Left renal pelvis (tissue), 4 donors: ENCODE measurements around the gene CCND2. TPM values are rescaled to one million over a fixed set of nuclear protein-coding genes. Genes with fewer than 3 reads are reported as not detected.
A peak's percentile ranks its signal among the peaks of the same experiment; 100 is the strongest.

Experiments used
- DNase-seq, 4 donors: peaks; one replicate each; pipeline ENCODE4 v3.0.0-alpha.2; 2013; ENCODE audit warnings: low read depth in 4 of 4, low spot score in 3 of 4
- polyA plus RNA-seq, 4 donors: library from polyadenylated mRNA; unstranded; fragments of 120-200 nt; gene quantifications; one replicate each; pipeline ENCODE4 v1.2.1, GENCODE V29; 2013; ENCODE audit not compliant: insufficient read length in 4 of 4

The CCND2 gene
- polyA plus RNA-seq, 4 donors, result 60.2 to 78.0 (median 66.0) TPM

DNA sequence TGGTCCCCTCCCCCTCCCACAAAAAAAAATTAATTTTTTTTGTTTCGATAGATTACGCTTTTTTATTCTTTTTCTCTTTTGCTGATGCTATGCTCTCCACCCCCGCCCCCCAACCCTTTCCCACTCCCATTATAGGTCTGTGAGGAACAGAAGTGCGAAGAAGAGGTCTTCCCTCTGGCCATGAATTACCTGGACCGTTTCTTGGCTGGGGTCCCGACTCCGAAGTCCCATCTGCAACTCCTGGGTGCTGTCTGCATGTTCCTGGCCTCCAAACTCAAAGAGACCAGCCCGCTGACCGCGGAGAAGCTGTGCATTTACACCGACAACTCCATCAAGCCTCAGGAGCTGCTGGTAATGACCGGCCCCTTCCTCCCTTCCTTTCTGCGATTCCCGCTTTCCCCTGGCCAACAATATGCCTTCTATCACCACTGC is 2.3 kb downstream of the CCND2 start:
- DNase-seq, result peak in 1 of 4 donors; percentile 16

DNA sequence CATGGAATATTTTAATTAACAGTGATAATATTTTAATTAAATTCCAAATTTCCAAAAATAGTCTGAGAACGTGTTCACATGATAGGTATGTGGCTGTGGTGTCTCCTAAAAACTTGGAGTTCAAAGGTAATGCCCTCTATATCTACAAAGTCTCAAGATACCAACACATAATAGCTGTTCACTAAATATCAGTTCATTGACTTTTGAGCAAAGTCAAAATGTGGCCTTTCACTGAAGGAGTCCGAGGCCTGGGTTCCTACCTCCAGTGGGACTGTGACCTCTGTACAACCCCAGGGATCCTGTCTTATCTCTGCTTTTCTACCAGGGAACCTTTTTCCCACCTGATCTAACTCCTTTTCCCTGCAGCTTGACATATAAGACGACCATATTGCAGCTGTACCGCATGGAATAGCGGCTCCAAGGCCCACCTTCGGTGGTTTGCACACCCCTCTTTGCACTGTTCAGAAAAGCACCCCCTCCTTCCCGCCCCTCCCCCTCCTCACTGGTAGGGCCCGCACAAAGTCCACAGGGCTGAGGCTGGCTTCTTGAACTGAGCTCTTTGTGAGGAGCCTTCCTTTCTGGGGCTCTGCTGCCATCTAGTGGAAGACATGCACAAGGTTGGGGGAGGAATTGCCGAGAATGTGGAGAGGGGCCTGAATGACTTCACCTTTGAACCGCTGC is 3.1 kb downstream of the CCND2 start:
- DNase-seq, result peak in 3 of 4 donors; percentile 87 to 93 (median 92)

DNA sequence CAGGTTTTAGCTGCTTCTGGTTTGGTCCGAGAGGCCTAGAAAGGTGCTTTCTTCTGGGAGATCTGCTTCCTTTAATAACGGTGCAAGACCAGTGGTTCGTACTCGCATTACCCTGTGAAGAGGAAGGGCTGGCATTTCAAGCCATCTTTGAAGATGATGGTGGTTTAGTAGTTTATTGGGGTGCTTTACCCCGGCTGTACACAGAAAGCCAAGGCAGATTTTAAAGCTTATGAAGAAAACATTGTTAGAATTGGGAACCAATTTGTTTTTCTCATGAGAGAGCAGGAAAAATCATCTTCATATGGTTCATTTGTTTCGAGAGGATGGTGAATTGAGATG is 3.6 kb downstream of the CCND2 start:
- no peak for DNase-seq

DNA sequence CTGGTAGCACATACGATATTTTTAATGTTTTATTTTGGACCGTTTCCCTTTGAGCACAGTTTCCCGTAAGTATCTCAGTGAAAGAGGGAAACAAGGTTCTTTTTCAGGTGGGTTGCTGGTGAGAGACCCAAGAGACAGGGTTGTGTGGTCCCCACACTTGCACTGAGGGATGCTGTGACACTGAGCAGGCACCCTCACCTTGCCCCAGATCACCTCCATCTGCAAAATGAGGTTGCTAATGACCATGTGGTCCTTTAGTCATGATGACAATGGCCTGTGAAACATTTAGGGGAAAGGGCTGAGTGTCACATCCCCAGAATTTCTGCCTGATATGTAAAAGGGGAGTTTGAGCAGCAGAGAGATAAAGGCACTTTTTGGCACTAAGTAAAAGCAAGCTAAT is 4.3 kb downstream of the CCND2 start:
- DNase-seq, result no peak

DNA sequence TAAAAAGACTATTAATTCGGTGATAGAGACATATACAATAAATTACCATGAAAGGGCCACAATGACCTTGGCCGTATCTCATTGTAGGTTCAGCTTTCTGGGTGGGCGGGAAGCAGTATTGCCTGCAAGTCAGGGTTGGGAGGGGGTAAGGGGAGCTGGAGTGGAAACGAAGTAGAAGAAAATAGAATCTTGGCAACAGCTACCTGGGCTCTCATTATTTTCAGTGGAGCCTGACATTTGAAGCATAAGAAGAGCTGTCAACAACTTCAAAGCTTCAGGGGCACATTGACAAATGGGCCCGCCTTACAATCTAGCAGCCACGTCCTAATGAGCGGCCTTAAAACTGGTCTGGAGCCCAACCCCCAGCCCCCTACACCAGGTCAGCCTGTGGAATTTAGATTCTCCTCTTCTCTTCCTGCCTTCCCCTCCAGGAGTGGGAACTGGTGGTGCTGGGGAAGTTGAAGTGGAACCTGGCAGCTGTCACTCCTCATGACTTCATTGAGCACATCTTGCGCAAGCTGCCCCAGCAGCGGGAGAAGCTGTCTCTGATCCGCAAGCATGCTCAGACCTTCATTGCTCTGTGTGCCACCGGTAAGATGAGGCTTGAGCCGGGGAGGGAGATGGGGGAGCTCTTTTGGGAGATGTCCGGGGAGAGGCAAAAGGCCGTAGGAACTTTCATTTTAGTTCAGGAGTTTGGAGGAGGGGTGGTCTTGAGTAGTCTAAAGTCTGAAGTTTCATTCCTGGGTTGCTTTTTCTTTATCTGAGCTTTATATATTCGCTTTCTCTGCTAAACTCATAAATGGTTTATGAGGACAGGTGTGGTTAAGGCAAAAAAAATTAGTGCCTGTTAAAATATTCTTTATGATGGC is 5.0 kb downstream of the CCND2 start:
- DNase-seq, result no peak

DNA sequence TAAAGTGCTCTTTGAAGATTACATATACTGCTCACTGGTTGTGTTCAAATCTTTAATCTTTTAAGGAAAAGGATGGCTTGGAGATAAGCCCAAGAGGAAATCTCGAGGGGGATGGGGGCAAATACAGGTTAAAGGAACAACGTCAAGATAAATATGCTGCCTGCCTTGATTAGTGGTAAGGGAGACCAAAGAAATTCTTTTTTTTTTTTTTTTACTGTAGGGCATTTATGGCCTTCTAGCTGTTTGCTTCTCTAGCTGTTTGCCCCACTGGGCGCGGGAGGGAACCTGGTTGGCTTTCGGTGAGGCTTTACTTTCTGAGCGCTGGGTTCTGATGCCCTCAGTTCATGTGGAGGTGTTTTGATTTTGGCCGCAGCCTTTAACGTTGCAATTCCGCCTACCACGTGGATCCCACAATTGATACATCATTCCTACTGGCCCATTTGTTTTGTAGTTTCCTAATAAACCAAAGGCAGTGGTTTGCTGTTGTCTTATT is 5.7 kb downstream of the CCND2 start:
- no peak for DNase-seq

DNA sequence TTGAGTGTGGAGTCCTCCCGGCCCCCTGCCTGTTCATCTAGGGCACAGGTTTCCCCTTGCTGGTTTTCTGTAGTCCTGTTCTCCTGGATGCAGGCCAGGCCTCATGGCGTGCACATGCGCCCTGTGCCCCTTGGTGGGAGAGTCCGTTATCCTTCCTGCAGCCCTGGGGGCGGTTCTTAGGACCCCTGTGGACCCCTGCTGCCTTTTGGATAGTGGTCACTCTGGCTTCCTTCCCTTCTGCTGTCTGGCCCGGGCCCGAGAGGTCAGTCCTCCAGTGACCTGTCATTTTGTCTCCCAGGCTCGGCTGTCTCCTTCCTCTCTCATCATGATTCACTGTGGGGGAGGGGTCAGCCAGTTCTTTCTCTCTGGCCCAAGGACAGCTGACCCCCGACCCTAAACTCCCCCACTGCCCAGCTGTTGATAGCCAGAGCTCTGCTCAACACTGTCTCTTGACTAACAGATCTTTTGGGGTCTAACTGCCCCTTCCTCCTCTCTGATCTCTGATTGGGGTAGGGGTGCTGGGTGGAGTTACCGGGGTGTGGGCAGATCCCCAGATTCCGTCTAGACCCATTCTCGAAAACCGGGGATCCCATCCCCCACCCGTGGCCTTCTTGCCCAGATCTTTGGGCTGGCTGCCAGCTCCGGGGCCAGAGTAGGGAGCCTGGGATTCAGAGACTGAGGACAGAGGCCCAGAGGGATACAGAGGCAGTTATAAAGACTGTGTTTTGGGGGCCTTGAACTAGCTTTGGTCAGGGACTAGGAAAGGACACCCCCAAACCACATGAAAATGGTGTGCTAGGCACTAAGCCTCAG is 7.0 kb downstream of the CCND2 start:
- DNase-seq, result peak in 1 of 4 donors; percentile 16

DNA sequence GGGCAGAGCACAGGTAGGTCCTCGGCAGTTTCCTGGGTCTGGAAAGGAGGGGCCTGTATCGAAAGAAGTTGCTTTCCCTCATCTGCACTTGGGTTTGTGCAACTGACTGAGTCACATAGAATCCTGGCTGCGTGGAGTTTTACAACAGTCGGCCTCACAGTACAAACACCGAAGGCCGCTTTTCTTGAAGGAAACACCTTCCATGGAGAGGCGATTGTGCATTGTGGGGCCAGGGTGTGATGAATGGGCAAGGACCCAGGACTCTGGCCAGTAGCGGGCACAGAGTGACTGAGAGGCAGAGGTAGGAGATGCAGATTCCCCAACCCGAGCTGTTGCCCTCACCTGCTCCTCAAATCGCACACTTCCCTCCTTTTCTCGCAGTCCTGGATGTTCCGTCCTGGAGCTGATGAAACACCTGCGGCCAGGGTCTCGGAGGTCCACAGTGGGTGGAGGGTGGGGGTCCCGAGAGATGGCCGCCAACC is 7.7 kb downstream of the CCND2 start:
- no peak for DNase-seq

DNA sequence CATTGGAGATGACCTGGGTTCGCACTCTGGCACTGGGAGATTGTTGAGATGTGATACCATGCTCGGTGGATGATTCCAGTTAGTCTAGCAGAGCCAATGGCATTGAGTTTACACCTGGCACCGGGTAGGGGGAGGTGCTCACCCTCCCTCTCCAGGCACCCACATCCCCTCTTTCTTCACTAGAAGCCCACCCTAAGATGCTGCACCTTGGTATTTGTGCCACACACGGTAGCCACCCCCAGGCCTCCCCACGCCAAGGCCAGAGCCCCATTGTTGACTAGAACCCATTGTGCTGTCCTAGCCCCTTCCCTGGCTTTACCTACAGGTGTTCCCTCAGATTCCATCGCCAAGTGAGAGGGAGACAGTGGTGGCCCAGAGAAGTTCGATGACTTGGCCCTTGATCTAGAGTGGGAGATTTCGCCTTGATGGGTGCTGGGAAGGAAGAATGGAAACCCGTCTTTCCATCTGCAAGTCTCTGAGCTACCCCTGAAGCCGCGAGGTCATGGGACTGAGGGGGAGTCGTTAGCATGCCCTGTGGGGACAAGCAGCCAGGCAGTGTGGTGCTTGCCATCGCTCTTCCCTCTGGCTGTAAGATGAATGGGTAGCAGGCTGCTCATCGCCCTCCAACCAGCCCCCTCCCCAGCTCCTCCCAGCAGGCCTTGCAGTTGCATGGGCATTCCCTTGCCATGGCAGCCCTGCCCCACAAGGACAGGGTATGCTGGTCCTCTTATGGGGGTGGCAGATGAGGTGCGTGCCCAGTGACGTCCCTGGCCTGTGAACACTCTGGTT is 8.7 kb downstream of the CCND2 start:
- no peak for DNase-seq

DNA sequence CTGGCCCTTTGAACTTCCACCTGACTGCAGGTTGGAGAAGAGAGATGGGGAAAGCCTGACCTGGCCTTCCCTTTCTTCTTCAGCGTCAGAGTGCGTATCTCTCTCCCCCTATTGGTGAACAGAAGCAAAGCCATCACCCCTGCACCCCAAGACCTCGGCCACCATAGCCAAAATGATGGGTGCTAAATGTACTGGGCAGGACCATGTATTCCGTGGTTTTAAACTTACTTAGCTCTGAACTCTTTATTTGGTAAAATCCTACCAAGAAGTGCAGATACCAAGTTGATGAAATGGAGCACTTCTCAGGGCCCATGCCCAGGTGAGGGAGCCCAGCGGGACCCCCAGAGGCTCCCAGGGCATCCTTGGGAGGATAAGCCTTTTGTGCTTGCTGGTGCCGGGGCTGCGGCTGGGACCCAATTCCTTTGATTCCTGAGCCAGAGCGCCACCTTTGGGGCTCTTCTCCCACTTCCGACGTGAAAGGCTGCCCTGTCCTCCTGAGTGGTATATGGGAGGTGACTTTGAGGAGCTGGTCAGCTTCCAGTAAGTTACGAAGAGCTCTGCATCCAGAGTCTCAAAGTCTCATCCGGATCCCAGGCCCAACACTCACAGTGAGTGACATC is 9.4 kb downstream of the CCND2 start:
- DNase-seq, result no peak

DNA sequence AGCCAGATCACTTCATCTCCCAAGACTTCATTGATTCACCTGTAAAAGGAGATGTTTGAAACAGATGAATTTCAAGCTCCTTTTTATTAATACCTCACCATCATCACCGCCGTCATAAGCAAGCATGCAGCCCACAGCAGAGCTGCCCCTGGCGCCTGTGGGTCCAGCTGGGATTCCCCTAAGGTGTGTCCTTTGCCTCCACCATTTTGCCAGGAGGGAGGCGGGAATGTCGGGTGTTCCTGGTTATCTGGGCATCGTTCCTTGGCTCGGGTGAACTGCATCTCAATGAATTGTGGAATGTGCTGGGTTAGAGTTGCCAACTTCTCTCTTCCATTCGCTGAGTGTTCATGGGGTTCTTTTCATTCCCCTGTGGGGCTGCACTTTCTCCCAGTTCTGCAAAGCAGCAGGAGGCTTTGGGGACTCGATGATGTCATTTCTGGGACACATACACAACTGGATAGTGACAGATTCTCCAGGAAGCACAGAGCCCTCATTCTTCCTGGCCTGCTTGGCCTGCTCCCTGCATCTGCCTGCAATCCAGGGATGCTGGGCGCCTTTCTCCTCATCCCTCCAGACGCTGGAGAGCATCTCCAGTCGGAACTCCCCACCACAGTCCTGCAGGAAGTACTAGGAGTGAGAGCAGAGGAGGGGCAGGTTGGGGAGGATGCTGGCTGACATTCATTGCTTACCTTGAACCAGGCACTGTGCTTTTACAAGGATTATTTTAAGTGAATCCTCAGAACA is 10.1 kb downstream of the CCND2 start:
- no peak for DNase-seq

DNA sequence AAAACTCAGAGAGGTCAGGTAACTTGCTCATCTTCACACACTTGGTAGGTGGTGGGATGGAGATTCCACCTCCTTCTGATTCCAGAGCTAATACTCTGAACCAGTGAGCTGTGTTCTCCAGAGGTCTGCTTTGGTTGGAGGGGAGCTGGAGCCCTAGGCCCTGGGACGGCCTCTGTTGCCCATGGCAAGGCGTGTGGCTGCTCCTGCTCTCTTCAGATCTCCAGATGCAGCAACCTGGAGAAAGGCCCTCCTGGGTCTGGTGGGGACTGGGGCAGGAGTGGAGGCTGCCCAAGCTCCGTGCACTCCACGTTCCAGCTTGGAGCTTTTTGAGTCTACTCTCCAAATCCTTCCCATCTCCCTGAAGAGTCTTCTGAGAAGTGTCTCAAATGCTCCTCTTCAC is 10.7 kb downstream of the CCND2 start:
- no peak for DNase-seq

DNA sequence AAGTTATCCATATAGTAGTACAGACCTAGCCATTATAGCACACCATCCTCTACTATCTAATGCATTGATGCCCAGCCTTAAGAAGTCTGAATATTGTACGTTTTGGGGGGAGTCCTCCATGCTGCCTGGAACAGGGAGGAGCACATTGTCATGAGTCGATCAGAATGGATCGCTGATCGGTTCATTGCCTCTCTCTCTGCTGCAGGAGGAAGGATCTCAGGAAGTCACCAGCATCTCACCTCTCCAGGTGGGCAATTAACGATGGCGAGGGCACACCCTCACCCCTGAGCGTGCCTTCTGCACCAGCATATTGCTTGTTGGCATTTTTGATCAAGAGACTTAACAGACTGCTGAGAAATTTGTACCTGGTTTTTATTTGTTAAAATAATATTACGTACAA is 11.5 kb downstream of the CCND2 start:
- no peak for DNase-seq

DNA sequence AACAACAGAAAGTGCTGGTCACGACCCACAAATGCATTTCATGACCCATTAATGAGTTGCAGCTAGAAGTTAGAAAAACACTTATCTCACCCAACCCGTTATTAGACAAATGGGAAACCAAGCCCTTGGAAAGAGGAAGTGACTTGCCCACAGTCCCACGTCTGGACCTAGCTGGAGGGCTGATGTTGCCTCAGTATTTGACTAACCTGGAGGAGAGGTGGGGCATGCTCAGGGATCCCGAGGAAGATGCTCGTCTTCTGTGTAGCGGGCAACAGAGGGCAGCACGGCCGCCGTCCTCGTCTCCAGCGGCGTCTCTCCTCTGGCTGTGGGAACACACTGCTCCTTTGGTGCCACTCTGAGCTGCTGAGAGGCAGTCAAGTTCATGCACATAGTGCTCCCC is 12.7 kb downstream of the CCND2 start:
- no peak for DNase-seq

DNA sequence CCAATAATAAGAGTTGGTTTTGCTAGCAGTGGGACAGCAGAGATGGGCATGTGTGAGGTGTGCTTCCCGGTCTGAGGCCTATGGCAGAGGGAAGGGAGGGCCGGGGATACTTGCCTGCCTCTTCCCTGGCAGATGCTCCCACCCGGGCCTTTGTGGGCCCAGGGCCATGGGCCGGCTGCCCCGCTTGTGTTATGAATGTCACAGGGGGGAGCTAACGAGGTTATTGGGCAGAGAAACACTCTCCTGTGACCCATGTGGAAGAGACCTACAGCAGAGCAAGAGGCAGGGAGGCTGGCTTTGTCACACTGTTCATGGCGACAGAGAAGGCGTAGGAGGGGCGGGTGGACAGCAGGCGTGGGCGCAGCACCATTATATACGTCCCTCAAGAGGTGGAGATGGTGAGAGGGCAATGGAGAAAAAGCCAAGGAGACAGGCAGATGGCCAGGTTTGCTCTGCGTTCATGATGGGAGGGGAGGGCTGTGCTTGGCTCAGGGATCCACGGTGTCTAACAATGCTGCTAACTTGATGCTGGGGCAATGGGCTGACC is 13.3 kb downstream of the CCND2 start:
- DNase-seq, result no peak

DNA sequence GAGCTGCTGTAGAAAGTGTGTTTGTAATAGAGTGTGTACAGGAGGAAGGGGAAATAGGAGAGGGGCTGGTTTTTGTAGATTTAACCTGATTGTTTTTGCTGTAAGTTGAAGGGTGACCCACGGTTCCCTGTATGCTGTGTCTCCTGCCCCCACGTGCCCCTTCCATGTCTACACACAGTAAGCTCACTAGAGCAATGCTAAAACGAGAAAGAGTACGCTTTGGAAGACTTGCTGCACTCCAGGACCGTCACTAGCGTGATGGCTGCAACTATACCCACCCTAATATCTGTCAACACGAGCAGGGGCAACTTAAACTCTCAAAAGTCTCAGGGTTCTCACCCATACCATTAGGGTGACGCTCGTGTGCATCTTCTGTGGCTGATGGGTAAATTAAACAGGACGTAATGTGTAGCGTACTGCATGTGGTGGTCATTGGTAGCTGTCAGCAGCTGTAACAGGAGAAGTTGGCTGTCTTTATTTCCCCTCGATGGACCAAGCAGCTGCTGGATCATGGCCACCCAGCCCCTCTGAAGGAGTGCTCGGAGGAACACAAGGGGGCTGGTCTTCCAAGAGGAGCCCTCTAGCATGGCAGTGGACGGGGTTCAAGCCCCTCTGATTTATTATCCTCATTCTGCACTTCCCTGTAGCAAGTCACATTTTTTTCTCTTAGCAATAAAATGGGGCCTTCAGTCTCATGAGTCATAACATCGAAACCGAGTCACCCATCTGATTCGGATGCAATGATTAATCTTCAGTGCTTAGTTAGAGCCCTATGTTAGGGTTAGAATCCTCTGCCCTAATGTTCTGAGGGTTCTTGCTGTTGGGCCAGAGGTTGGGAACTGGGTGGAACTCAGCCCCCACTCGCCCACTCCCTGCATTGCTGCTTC is 14.0 kb downstream of the CCND2 start:
- no peak for DNase-seq

DNA sequence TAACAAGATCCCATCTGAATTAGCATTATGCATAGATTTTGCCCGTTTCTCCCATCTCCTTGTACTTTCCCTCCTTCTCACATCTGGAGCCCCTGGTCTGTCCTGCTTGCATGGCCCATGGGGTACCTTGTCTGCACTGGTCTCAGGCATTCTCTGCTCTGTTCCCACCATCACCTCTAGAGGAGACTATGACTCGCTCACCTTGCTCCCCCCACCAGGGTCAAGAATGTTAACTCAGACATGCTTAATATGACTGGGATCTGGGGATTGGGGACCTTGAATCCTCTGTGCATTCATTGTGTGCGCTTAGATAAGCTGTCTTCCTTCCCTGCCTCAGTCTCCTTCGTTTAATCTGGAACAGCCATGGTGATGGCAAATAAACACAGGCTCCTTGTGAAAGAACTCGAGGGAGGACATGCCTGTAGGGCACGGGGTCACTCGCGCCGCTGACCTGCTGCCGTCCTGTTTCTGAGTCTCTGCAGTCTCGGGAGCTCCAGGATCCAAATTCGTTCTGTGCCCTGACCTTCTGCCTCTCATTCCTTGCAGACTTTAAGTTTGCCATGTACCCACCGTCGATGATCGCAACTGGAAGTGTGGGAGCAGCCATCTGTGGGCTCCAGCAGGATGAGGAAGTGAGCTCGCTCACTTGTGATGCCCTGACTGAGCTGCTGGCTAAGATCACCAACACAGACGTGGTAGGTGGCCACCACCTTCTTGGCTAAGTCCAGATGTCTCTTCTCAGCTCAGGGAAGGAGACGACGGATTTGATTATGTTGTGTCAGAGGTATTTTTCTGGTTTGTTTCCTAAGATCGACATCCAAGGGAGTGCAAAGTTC is 15.0 kb downstream of the CCND2 start:
- DNase-seq, result no peak
